Prostate gland (tissue), 2 donors: Measurements from ENCODE around the gene IGFL2. TPM values are rescaled to one million over a fixed set of nuclear protein-coding genes. Genes with fewer than 3 reads are reported as not detected.
"Not testable (repeated sequence)": the region's sequence is repeated elsewhere in the genome, so short reads cannot be mapped to it uniquely, and the experiment has no call there.

Experiments
- DNase-seq: peaks from one replicate; pipeline ENCODE4 v3.0.0-alpha.2; 2019; ENCODE audit warnings: low spot score
- H3K27ac ChIP-seq, 2 donors: fragments of 200-600 bp; sonication (generic); 2 replicates each; pipeline ENCODE4 v1.5.1; 2017 to 2019
- H3K27me3 ChIP-seq: fragments of 200-600 bp; sonication (generic); replicated peaks from 2 replicates; pipeline ENCODE4 v1.5.1; 2019; ENCODE audit not compliant: insufficient read depth
- H3K36me3 ChIP-seq, 2 donors: fragments of 200-600 bp; sonication (generic); 1 replicate in 1 of 2; 2 replicates in 1 of 2; pipeline versions ENCODE4 v1.5.1 to v1.8.1; 2017 to 2019
- H3K4me1 ChIP-seq: fragments of 200-600 bp; sonication (generic); replicated peaks from 2 replicates; pipeline ENCODE4 v1.5.1; 2019
- H3K4me3 ChIP-seq, 2 donors: fragments of 200-600 bp; sonication (generic); 2 replicates each; pipeline ENCODE4 v1.5.1; 2017 to 2019
- H3K9me3 ChIP-seq: fragments of 200-600 bp; sonication (generic); 2 replicates; pipeline ENCODE4 v1.5.1; 2017
- CTCF ChIP-seq, 4 experiments: fragments of 200-600 bp in 2 of 4; fragments of 450-650 bp in 2 of 4; sonication (generic) in 2 of 4; IDR thresholded peaks; 1 replicate in 3 of 4; 2 replicates in 1 of 4; pipeline ENCODE4 v1.5.1; 2016 to 2019; ENCODE audit warnings: antibody characterized with exemption in 4 of 4, mild to moderate bottlenecking in 2 of 4, moderate library complexity in 2 of 4
- POLR2A ChIP-seq: fragments of 450-650 bp; IDR thresholded peaks from one replicate; pipeline ENCODE4 v1.6.1; 2016; ENCODE audit warnings: antibody characterized with exemption, mild to moderate bottlenecking
- POLR2AphosphoS5 ChIP-seq: sonication (generic); formaldehyde crosslinking; IDR thresholded peaks from one replicate; pipeline ENCODE4 v1.6.1; 2017; ENCODE audit warnings: antibody characterized with exemption
- WGBS: methylation state at CpG from one replicate; pipeline ENCODE4 v1.1.5; 2018; 5-methylcytosine and 5-hydroxymethylcytosine counted together
- intact Hi-C: fragments of 100-400 bp; cut with DNase I; formaldehyde crosslinking; loops from one replicate; pipeline ENCODE4 v1.14.2; 2022
- total RNA-seq, 2 donors: library from RNA; depleted of rRNA; stranded (reverse); fragments of >200 nt; gene quantifications; one replicate each; pipeline ENCODE4 v1.1.0, GENCODE V29; 2016

IGFL2 gene
- total RNA-seq = 1 to 10 TPM in 1 of 2 donors, not detected in 1; 2.7 TPM

DNA sequence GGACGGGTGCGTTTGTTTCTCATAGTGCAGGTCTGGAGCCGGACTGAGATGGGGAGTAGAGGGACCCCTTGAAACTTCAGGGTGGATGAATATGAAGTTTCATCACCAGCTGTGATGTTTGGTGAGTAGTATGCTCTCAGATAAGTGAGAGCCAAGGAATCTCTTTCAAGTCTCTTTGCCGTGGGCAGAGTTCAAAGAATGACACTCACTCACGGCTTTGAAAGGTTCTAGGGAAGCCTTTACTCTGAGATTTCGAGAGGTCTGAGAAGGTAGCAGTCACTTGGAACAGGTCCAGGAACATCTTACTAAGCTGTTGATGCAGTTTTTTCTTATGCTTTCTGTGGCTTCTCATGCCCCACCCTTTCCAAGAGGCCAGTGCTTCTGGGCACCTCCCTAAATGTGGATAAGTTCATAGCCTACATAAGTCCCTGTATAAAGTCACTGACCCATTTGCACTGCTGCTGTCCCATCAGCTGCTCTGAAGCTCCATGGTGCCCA, at the start of gene IGFL2:
Gene IGFL2 (plus strand): TSS at position 448 of the 498 bp plus-strand sequence. CDS start 41 bp downstream, at position 489.
- Histone ChIP-seq H3K9me3 (no peaks in the 10 kb centered on the region), H3K36me3 (no peaks in the 10 kb centered on the region), H3K27me3 (no peaks in the 10 kb centered on the region), H3K4me3 (no peak within 1 kb of the TSS), H3K4me1 (no peaks in the 10 kb centered on the region), H3K27ac (no peak within 1 kb of the TSS)
- TF ChIP-seq POLR2A (no peak), CTCF (IDR thresholded peaks at IDR 0.05) (no peak), POLR2AphosphoS5 (no peak)
- 64% methylated on average over 6 of the region's 6 CpGs for WGBS
- intact Hi-C loops = no loop called here
- no peak for DNase-seq

DNA sequence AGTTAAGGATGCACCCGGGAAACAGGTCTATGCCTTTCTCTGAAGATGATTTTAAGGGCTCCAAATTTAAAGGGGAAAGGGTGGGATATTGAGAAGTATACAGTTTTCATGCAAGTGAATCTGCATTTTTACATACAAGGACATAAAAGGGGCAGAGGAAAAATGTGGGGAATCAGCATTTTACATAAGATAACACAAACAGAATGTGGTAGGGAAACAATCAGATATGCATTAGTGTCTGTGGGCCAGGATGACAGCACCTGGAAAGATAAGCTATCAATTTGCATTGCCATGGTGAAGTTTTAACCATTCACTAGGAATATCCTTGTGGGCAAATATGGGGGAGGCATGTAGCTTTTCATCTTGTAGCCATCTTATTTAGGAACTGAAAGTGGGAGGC, 47.7 kb upstream of the IGFL2 start:
- Histone ChIP-seq H3K36me3 (no peaks in the 10 kb centered on the region), H3K4me1 (no peaks in the 10 kb centered on the region), H3K27me3 (no peaks in the 10 kb centered on the region), H3K9me3 (no peaks in the 10 kb centered on the region), H3K4me3 (no peak overlapping the region), H3K27ac (no peak overlapping the region)
- intact Hi-C loops = no loop called here
- no peak for TF ChIP-seq POLR2A
- TF ChIP-seq POLR2AphosphoS5 = no peak
- DNase-seq = no peak
- WGBS = 70% methylated on average over 1 of the region's 1 CpG

DNA sequence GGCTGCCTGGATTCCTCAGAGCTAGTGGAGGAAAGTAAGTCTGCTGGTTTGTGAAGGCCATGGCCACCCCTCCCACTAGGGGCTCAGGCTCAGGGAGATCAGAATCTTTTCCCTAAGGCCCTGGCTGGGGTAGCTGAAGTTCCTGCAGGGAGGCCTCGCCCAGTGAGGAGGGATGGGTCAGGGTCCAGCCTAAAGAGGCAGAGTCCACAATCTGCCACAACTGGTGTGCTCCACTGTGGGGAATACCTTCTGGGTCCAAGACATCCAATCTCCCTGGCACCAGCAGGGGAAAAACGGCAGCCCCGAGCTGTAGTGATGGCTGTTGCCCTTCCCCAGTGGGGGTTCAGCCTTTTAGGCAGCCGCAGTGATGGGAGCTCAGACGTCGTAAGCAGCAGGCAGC, 46.7 kb upstream of the IGFL2 start:
- Histone ChIP-seq H3K4me1 (no peaks in the 10 kb centered on the region), H3K9me3 (no peaks in the 10 kb centered on the region), H3K36me3 (no peaks in the 10 kb centered on the region), H3K27me3 (no peaks in the 10 kb centered on the region), H3K4me3 (no peak overlapping the region), H3K27ac (no peak overlapping the region)
- intact Hi-C loops = no loop called here
- no peak for DNase-seq
- TF ChIP-seq POLR2AphosphoS5 = no peak
- no peak for TF ChIP-seq POLR2A
- no peak for TF ChIP-seq CTCF (IDR thresholded peaks at IDR 0.05)
- WGBS = 62% methylated on average over 4 of the region's 6 CpGs

DNA sequence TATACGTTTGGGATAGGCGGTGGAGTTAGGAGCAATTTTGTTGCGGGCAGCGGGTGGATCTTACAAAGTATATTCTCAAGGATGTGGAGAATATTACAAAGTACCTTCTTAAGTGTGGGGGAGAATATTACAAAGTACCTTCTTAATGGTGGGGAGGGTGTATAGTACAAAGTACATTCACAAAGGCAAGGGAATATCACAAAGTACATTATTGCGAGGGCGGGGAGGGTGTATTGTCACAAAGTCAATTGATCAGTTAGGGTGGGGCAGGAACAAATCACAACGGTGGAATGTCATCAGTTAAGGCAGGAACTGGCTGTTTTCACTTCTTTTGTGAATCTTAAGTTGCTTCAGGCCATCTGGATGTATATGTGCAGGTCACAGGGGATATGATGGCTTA, 45.7 kb upstream of the IGFL2 start:
- 69% methylated on average over 7 of the region's 7 CpGs for WGBS
- H3K4me1 ChIP-seq, intact Hi-C loops, H3K9me3 ChIP-seq, H3K27ac ChIP-seq, H3K36me3 ChIP-seq, DNase-seq, H3K4me3 ChIP-seq, H3K27me3 ChIP-seq: not testable (repeated sequence)

- no peaks in the 10 kb centered on the region for H3K27me3 ChIP-seq
- no peak for TF ChIP-seq CTCF (IDR thresholded peaks at IDR 0.05)
- no peak for TF ChIP-seq POLR2A
- DNase-seq = no peak
- H3K4me3 ChIP-seq = no peak overlapping the region
- intact Hi-C loops = no loop called here
- H3K27ac ChIP-seq = no peak overlapping the region
- H3K36me3 ChIP-seq = no peaks in the 10 kb centered on the region
- no peaks in the 10 kb centered on the region for H3K4me1 ChIP-seq
- H3K9me3 ChIP-seq = no peaks in the 10 kb centered on the region
- 58% methylated on average over 6 of the region's 6 CpGs for WGBS
Measured at GRCh38 chr19:46107371-46107770, 40.7 kb upstream of the IGFL2 start.

DNA sequence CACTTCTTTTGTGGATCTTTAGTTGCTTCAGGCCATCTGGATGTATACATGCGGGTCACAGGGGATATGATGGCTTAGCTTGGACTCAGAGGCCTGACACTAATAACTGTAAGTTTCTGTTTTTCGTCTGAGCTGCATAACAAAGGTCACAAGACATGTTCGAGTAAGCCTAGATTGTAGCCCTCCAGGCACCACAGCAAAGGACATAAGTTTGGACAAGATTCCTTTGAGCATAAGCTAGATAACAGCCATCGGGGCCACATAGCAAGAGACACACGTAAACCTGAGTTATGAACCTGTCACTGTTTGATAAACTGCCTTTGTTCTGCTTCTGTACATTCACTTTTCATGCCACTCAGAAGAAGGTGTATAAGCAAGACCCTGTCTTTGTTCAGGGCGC, 38.2 kb upstream of the IGFL2 start:
- Histone ChIP-seq H3K36me3 (no peaks in the 10 kb centered on the region), H3K9me3 (no peaks in the 10 kb centered on the region), H3K4me1 (no peaks in the 10 kb centered on the region), H3K4me3 (no peak overlapping the region), H3K27me3 (peaks cover 6% of the 10 kb centered on the region), H3K27ac (no peak overlapping the region)
- DNase-seq = no peak
- WGBS = 36% methylated on average over 6 of the region's 6 CpGs
- intact Hi-C loops = no loop called here
- TF ChIP-seq POLR2A = no peak
- no peak for TF ChIP-seq CTCF (IDR thresholded peaks at IDR 0.05)
- no peak for TF ChIP-seq POLR2AphosphoS5
